GM19240 (cell line): ENCODE data around the gene KLHL33.

Experiments
- DNase-seq: peaks from one replicate; pipeline ENCODE4 v3.0.0; 2011; ENCODE audit warnings: low spot score; ENCODE audit not compliant: insufficient read length

Gene KLHL33, protein sequence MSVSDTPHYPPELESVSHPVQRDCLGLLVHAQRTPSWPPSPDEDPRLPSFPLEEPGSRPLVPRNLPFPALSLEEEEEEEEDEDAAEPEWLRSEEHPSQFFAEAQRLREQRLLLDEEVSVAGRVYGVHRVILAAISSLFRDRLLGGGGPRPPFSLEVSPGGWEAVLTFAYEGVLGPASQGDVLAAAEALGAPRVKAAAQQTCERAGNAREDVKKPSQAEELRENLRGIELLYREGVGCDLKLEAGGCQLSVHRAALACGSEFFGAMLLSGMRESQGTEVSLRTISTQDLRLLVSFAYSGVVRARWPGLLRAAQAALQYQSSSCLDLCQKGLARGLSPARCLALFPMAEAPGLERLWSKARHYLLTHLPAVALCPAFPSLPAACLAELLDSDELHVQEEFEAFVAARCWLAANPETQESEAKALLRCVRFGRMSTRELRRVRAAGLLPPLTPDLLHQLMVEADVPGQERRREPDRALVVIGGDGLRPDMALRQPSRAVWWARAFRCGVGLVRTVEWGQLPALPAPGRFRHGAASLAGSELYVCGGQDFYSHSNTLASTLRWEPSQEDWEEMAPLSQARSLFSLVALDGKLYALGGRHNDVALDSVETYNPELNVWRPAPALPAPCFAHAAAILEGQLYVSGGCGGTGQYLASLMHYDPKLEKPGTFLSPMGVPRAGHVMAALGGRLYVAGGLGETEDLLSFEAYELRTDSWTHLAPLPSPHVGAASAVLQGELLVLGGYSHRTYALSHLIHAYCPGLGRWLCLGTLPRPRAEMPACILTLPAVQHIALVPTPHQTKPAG

GRCh38 chr14:20435582-20436362 is at the start of gene KLHL33:
TSS of gene KLHL33 (minus strand) at chr14:20436166. CDS start at chr14:20435811, 355 bp downstream.
- no peak for DNase-seq

GRCh38 chr14:20482382-20482781 is 46.4 kb upstream of the KLHL33 start:
- no peak for DNase-seq

DNA sequence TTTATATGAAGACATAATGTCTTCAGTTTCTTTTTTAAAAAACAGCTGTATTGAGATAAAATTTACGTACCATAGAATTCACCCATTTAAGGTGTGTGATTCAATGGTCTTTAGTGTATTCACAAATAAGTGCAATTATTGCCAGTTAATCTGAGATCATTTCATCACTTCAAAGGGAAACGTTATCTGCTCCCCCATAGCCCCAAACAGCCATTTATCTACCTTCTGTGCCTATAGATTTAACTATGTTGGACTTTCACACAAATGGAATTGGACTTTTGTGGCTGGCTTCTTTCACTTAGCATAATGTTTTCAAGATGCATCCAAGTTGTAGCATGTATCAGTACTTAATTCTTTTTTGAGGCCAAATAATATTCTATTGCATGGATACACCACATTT is 42.9 kb upstream of the KLHL33 start:
- DNase-seq: no peak

GRCh38 chr14:20477211-20477876 is 41.4 kb upstream of the KLHL33 start:
- no peak for DNase-seq

DNA sequence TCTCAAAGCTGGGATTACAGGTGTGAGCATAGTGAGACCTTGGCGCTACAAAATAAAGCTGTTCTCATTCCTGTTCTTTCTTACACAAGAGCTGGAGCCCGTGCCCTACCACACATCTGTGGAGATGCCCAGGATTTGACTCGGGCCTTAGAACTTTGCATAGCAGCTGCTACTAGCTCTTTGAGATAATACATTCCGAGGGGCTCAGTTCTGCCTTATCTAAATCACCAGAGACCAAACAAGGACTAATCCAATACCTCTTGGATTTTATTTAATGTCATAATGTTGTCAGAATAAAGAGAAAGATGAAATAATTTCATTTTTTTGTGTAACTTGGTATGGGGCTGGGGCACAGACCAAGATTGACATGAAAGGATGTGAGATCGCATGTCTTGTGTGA is 40.8 kb upstream of the KLHL33 start:
- no peak for DNase-seq

- DNase-seq: no peak
Measured at GRCh38 chr14:20472536-20473169, 36.7 kb upstream of the KLHL33 start.

DNA sequence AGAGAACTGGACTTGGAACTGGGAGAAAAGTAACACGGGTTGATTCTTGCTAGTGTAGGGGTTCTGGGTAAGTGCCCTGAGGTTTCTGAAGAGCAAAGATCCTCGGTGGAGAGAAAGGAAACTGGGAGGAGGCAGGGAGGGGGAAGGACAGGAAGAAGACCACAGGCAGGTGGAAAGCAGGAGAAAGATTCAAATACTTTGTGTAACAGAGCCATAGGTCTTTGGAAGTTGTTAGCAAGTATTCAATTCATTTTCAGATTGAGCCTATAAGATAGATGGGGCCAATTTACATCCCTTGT is 34.6 kb upstream of the KLHL33 start:
- no peak for DNase-seq

DNA sequence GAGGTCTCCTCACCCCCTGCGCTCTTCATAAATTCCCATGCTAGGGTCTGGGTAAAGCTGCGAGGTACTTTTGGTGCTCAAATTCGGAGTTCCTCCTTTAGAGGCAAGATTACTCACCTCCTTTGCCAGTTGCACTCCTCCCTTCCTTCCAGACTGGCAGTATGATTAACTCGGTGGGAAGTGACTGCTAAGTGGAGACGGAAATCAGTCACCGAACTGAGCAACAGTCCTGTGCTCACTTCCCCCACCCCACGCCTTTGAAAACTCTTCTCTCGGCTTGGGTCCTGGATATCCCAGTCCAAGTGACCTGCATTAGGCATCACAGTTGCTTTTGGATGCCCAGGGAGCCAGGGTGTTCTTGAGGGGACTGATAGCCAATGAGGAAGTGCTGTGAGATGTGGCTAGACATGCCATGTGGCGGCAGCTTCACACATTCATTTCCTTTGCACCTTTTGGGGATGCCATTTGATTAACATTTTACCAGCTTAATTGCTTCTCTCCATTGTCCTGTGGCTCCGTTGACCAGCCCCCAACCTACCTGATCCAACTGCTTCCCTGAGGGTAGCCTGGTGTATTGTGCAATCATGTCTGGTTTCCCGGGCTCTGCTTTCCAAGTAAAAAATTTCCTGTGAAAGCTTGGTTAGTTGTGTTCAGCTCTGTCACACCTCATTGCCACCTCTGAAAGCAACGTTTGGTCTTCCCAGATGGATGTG is 34.1 kb upstream of the KLHL33 start:
- DNase-seq: no peak

DNA sequence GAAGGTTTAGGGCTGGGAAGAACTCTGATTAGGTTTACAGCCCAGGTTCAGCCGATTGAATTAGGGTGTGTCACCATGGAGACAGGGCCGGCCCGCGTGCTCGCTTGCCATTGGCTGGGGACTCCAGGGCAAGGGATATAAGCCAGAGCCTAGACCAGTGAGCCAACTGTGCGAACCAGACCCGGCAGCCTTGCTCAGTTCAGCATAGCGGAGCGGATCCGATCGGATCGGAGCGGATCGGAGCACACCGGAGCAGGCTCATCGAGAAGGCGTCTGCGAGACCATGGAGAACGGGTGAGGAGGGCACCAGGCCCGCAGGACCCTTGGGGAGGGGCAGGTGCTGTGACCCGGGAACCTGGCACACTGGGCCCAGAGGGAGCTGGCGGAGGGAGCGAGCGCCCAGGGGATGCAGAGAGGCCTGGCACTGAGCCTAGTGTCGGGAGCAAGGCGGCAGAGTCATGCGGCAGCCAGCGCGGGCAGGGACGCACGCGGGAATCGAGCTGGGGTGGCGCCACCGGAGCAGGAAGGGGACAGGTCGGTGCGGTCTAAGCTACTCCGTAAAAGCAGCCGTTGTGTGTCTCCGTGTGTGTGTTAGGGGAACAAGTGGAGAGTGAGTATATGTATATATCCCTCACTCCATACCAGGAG is 33.4 kb upstream of the KLHL33 start, which contains the start of gene PNP:
TSS of gene PNP (plus strand) at position 165 of the 648 bp plus-strand sequence. CDS start at position 284, 119 bp downstream.
- DNase-seq: peak; percentile 70

- no peak for DNase-seq
Measured at GRCh38 chr14:20468764-20469241, 32.8 kb upstream of the KLHL33 start.

- DNase-seq: peak; percentile 67
Measured at GRCh38 chr14:20461225-20462141, 25.5 kb upstream of the KLHL33 start, which contains the start of gene PIP4P1. TSS of gene PIP4P1 (minus strand) at chr14:20461434. CDS start at chr14:20461325, 109 bp downstream.

DNA sequence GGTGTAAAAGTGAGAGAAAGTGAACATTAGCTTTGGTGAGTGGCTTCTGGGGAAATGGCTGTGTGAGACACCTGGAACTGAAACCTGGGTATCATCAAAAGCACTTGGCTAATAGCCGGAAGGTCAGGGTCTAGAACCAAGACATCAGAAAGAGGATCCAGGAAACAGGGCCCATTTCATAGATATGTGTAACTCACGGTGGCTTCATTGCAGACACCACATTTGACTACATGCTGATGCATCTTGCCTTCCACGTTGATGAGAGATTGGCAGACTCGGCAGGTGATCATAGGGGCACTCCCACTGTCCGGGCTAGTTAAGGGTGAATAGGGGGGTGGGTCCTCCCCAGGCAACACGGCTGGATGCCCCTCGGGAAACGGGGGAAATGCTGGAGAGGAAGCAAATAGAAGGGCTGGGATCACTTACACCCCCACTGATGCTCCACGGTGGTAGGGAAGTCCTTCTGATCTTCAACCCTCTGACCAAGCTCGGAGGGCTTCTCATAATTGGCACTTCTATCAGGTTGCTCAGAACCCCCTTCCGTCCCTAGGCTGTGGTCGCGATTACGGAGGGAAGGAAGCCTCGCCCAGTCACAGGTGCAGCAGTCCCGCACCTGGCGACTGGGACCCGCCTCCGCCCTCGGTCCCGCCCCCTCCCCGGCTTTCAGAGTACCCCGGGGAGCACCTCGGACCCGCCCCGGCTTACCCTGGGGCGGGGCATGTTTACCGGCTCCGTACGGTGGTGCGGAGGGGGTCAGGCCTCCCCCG is 24.7 kb upstream of the KLHL33 start:
- no peak for DNase-seq

- no peak for DNase-seq
Measured at GRCh38 chr14:20458031-20458789, 22.2 kb upstream of the KLHL33 start.

GRCh38 chr14:20456971-20457370 is 21.0 kb upstream of the KLHL33 start:
- no peak for DNase-seq

DNA sequence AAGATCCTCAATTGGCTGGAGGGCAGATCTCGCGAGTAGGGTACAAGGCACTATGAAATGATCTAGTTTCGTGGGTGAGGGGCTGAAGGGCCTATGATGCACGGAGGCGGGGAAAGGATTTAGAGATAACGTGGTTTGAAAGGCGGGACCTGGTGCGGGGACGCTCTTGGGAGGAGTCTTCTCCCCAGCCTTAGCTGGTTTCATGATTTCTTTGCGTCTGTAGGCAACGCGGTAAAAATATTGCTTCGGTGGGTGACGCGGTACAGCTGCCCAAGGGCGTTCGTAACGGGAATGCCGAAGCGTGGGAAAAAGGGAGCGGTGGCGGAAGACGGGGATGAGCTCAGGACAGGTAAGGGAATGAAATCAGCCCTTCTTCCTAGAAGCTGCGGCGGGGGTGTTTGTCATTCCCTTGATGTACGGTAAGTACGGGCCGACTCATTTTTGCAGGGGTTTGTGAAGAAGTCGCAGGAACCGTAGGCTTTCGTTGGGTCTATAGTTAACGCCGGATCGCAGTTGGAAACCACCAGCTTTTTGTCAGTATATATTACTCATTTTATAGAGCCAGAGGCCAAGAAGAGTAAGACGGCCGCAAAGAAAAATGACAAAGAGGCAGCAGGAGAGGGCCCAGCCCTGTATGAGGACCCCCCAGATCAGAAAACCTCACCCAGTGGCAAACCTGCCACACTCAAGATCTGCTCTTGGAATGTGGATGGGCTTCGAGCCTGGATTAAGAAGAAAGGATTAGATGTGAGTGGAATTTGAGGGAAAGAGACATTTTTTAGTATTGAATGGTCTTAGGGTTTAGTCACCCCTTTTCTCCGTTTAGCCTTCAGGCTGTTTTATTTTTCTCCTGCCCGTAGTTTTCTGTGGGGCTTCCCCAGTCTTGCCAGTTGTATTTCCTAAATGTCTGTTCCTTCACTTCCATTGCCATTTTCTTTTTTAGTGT is 19.7 kb upstream of the KLHL33 start:
- DNase-seq: no peak
